Aorta (tissue), 5 donors: ENCODE measurements around the gene RAB6A. TPM values are rescaled to one million over a fixed set of nuclear protein-coding genes. Genes with fewer than 3 reads are reported as not detected.
"Not testable (repeated sequence)": the region's sequence is repeated elsewhere in the genome, so short reads cannot be mapped to it uniquely, and the experiment has no call there.

Experiments used
- ATAC-seq: fragments of 200-7000 bp; cut with Tn5 transposase; one replicate; pipeline ENCODE4 v1.9.1; 2022; ENCODE audit warnings: moderate library complexity; ENCODE audit not compliant: low FRiP score
- DNase-seq, 2 donors: peaks; one replicate each; pipeline ENCODE4 v3.0.0-alpha.2; 2020
- H3K27ac ChIP-seq, 2 donors: one replicate each; pipeline ENCODE4 v1.5.1; 2013; ENCODE audit warnings: low read length in 2 of 2, mild to moderate bottlenecking in 2 of 2, moderate library complexity in 2 of 2, control low read depth in 1 of 2, inconsistent platforms in 1 of 2, low read depth in 1 of 2
- H3K27me3 ChIP-seq, 2 donors: one replicate each; pipeline ENCODE4 v1.6.1; 2013; ENCODE audit warnings: control low read depth in 1 of 2, low read length in 1 of 2, mild to moderate bottlenecking in 1 of 2, moderate library complexity in 1 of 2; ENCODE audit not compliant: insufficient read depth in 2 of 2, control insufficient read depth in 1 of 2
- H3K36me3 ChIP-seq, 2 donors: one replicate each; pipeline ENCODE4 v1.6.1; 2013; ENCODE audit warnings: control low read depth in 1 of 2, low read length in 1 of 2, mild to moderate bottlenecking in 1 of 2; ENCODE audit not compliant: insufficient read depth in 2 of 2, control insufficient read depth in 1 of 2
- H3K4me1 ChIP-seq, 2 donors: one replicate each; pipeline ENCODE4 v1.6.1; 2013; ENCODE audit warnings: low read length in 2 of 2, control low read depth in 1 of 2, mild to moderate bottlenecking in 1 of 2, moderate library complexity in 1 of 2; ENCODE audit not compliant: insufficient read depth in 2 of 2, control insufficient read depth in 1 of 2
- H3K4me3 ChIP-seq, 2 donors: one replicate each; pipeline ENCODE4 v1.5.1; 2013; ENCODE audit warnings: low read length in 2 of 2, control low read depth in 1 of 2, mild to moderate bottlenecking in 1 of 2
- H3K9me3 ChIP-seq: one replicate; pipeline ENCODE4 v1.6.1; 2013; ENCODE audit warnings: mild to moderate bottlenecking, low read length; ENCODE audit not compliant: control insufficient read depth
- WGBS, 2 donors: extraction: QIAGEN DNeasy Blood & Tissue Kit; methylation state at CpG; one replicate each; pipeline ENCODE4 v1.1.7; 2013; 5-methylcytosine and 5-hydroxymethylcytosine counted together
- intact Hi-C, 2 donors: fragments of 100-400 bp; cut with DNase I; formaldehyde crosslinking; loops; one replicate each; pipeline versions ENCODE4 v1.14.2 to v1.15.0; 2022
- polyA plus RNA-seq, 2 donors: library from polyadenylated mRNA; stranded (reverse); fragments of 200-250 nt; gene quantifications; one replicate each; pipeline ENCODE4 v1.2.3, GENCODE V29; 2013
- total RNA-seq, 2 donors: library from RNA; stranded (reverse); fragmentation: NEBNext Ultra II Directional; extraction: Animal tissue kit (Norgen Biotek cat#: 25700); gene quantifications; one replicate each; pipeline ENCODE4 v1.2.1, GENCODE V29; 2021
- donor health status: healthy with polysubstance abuse.
- donor health status: Bipolar disorder and iron deficiency.
- donor health status: DM: no; HTN: no; CAD: no.
- donor health status: DM: no; HTN: no; CAD: no.
- donor health status: DM: yes; HTN: yes; CAD: no.

The RAB6A gene
- total and polyA plus RNA-seq, 4 donors = 72.1 to 158 (median 146) TPM

- peaks cover 2 to 3% of the 10 kb centered on the region in 2 donors for H3K4me1 ChIP-seq
- no peak overlapping the region for H3K27ac ChIP-seq
- 77 to 86% methylated on average over 5 of the region's 5 CpGs for WGBS, 2 donors
- intact Hi-C loops = no loop called here
- no peak for ATAC-seq
- DNase-seq = no peak
- no peaks in the 10 kb centered on the region for H3K27me3 ChIP-seq
- H3K4me3 ChIP-seq = no peak overlapping the region
- no peaks in the 10 kb centered on the region for H3K9me3 ChIP-seq
- no peaks in the 10 kb centered on the region for H3K36me3 ChIP-seq
Measured at GRCh38 chr11:73748300-73748699, 12.6 kb downstream of the RAB6A start.

GRCh38 chr11:73747762-73748161 lies 13.1 kb downstream of the RAB6A start:
- Histone ChIP-seq H3K9me3 (no peaks in the 10 kb centered on the region), H3K36me3 (no peaks in the 10 kb centered on the region), H3K27me3 (no peaks in the 10 kb centered on the region), H3K4me1 (peaks cover 2 to 3% of the 10 kb centered on the region in 2 donors), H3K27ac (no peak overlapping the region), H3K4me3 (no peak overlapping the region)
- ATAC-seq (no peak), DNase-seq (no peak)
- intact Hi-C loops = no loop called here
- 31 to 34% methylated on average over 3 of the region's 3 CpGs for WGBS, 2 donors

GRCh38 chr11:73746701-73747100 lies 14.2 kb downstream of the RAB6A start:
- intact Hi-C loops = no loop called here
- no peaks in the 10 kb centered on the region for H3K9me3 ChIP-seq
- 94 to 95% methylated on average over 13 of the region's 13 CpGs for WGBS, 2 donors
- DNase-seq = no peak
- H3K36me3 ChIP-seq = no peaks in the 10 kb centered on the region
- no peak overlapping the region for H3K4me3 ChIP-seq
- no peaks in the 10 kb centered on the region for H3K27me3 ChIP-seq
- peaks cover 2 to 3% of the 10 kb centered on the region in 2 donors for H3K4me1 ChIP-seq
- no peak for ATAC-seq
- H3K27ac ChIP-seq = no peak overlapping the region

- H3K4me1 ChIP-seq = no peaks in the 10 kb centered on the region
- H3K27me3 ChIP-seq = no peaks in the 10 kb centered on the region
- H3K36me3 ChIP-seq = no peaks in the 10 kb centered on the region
- H3K27ac ChIP-seq = no peak overlapping the region
- DNase-seq (no peak), ATAC-seq (no peak)
- intact Hi-C loops = no loop called here
- H3K9me3 ChIP-seq = no peaks in the 10 kb centered on the region
- 95 to 96% methylated on average over 7 of the region's 7 CpGs for WGBS, 2 donors
- no peak overlapping the region for H3K4me3 ChIP-seq
Measured at GRCh38 chr11:73743045-73743444, 17.8 kb downstream of the RAB6A start.

GRCh38 chr11:73735959-73736358 lies 24.9 kb downstream of the RAB6A start:
- H3K9me3 ChIP-seq, DNase-seq, H3K27ac ChIP-seq, H3K4me1 ChIP-seq, H3K36me3 ChIP-seq, H3K4me3 ChIP-seq, intact Hi-C loops, H3K27me3 ChIP-seq, ATAC-seq: not testable (repeated sequence)
- WGBS, 2 donors = 70 to 77% methylated on average over 7 of the region's 7 CpGs

- no peak for DNase-seq
- H3K4me3 ChIP-seq = no peak overlapping the region
- H3K27me3 ChIP-seq = no peaks in the 10 kb centered on the region
- no peak for ATAC-seq
- H3K9me3 ChIP-seq = no peaks in the 10 kb centered on the region
- intact Hi-C loops = no loop called here
- H3K4me1 ChIP-seq = no peaks in the 10 kb centered on the region
- H3K27ac ChIP-seq = no peak overlapping the region
- no peaks in the 10 kb centered on the region for H3K36me3 ChIP-seq
Measured at GRCh38 chr11:73734993-73735392, 25.9 kb downstream of the RAB6A start.

- H3K27me3 ChIP-seq, DNase-seq, H3K4me3 ChIP-seq, H3K27ac ChIP-seq, ATAC-seq, H3K9me3 ChIP-seq, intact Hi-C loops, H3K4me1 ChIP-seq, H3K36me3 ChIP-seq: not testable (repeated sequence)
- WGBS, 2 donors = 93 to 96% methylated on average over 8 of the region's 8 CpGs
Measured at GRCh38 chr11:73734011-73734410, 26.9 kb downstream of the RAB6A start.

- WGBS, 2 donors = 85 to 99% methylated on average over 7 of the region's 7 CpGs
- H3K4me1 ChIP-seq, intact Hi-C loops, DNase-seq, H3K27ac ChIP-seq, ATAC-seq, H3K27me3 ChIP-seq, H3K36me3 ChIP-seq, H3K9me3 ChIP-seq, H3K4me3 ChIP-seq: not testable (repeated sequence)
Measured at GRCh38 chr11:73732936-73733335, 27.9 kb downstream of the RAB6A start.

- DNase-seq (no peak), ATAC-seq (no peak)
- Histone ChIP-seq H3K36me3 (no peaks in the 10 kb centered on the region), H3K27me3 (no peaks in the 10 kb centered on the region), H3K4me3 (no peak overlapping the region), H3K4me1 (no peaks in the 10 kb centered on the region), H3K27ac (no peak overlapping the region), H3K9me3 (no peaks in the 10 kb centered on the region)
- 95% methylated on average over 3 of the region's 3 CpGs for WGBS, 2 donors
- intact Hi-C loops = no loop called here
Measured at GRCh38 chr11:73729594-73730206, 31.2 kb downstream of the RAB6A start.
